B cell (primary cell): Measurements from ENCODE around the gene SLC39A8. TPM values are rescaled to one million over a fixed set of nuclear protein-coding genes. Genes with fewer than 3 reads are reported as not detected.

ENCODE experiments used
- ATAC-seq: fragments of 200-7000 bp; cut with Tn5 transposase; one replicate; pipeline ENCODE4 v1.10.0; 2021; ENCODE audit warnings: low read depth, mild to moderate bottlenecking, moderate number of reproducible peaks, moderate library complexity
- CTCF ChIA-PET: fragments of 350-600 bp; sonication (Branson Sonifier 250); formaldehyde crosslinking; loops from one replicate; lab custom pipeline; 2021; ENCODE audit warnings: antibody characterized with exemption, inconsistent platforms; lab: Charles Lee
- POLR2A ChIA-PET: fragments of 350-600 bp; sonication (Branson Sonifier 250); formaldehyde crosslinking; loops from one replicate; lab custom pipeline; 2021; ENCODE audit warnings: antibody characterized with exemption; lab: Charles Lee
- DNase-seq: peaks from one replicate; pipeline ENCODE4 v3.0.0; 2013
- H2AFZ ChIP-seq: 2 replicates; pipeline ENCODE4 v1.6.1; 2012; ENCODE audit warnings: mild to moderate bottlenecking, low read depth, low read length; ENCODE audit not compliant: insufficient read depth, poor library complexity, severe bottlenecking
- H3K27ac ChIP-seq, 2 donors: 1 replicate in 1 of 2; 2 replicates in 1 of 2; pipeline ENCODE4 v1.5.1; 2012 to 2013; ENCODE audit warnings: low read length in 2 of 2, mild to moderate bottlenecking in 2 of 2, moderate library complexity in 1 of 2
- H3K27me3 ChIP-seq, 4 experiments: fragments of 200-600 bp in 1 of 4; sonication (generic) in 1 of 4; replicated peaks in 1 of 4; 1 replicate in 2 of 4; 2 replicates in 2 of 4; pipeline versions ENCODE4 v1.6.1 to v1.7.0; 2013 to 2016; ENCODE audit warnings: low read length in 3 of 4, mild to moderate bottlenecking in 2 of 4, mixed read lengths in 1 of 4, moderate library complexity in 1 of 4; ENCODE audit not compliant: insufficient read depth in 4 of 4, control insufficient read depth in 3 of 4; ENCODE audit errors: control extremely low read depth in 1 of 4
- H3K36me3 ChIP-seq, 2 experiments: replicated peaks in 1 of 2; 1 replicate in 1 of 2; 2 replicates in 1 of 2; pipeline versions ENCODE4 v1.6.1 to v1.7.1; 2013; ENCODE audit warnings: low read length in 1 of 2; ENCODE audit not compliant: insufficient read depth in 2 of 2, control insufficient read depth in 1 of 2; ENCODE audit errors: control extremely low read depth in 1 of 2, extremely low read depth in 1 of 2
- H3K4me1 ChIP-seq, 2 donors: fragments of 200-600 bp in 1 of 2; sonication (generic) in 1 of 2; 1 replicate in 1 of 2; 2 replicates in 1 of 2; pipeline versions ENCODE4 v1.5.1 to v1.6.1; 2013 to 2017; ENCODE audit warnings: low read length in 2 of 2; ENCODE audit not compliant: control insufficient read depth in 2 of 2, insufficient read depth in 2 of 2
- H3K4me2 ChIP-seq: replicated peaks from 2 replicates; pipeline ENCODE3; 2012; ENCODE audit warnings: mild to moderate bottlenecking, low read depth, low read length; ENCODE audit not compliant: poor library complexity, severe bottlenecking
- H3K4me3 ChIP-seq, 5 experiments: fragments of 200-600 bp in 1 of 5; sonication (generic) in 1 of 5; 1 replicate in 3 of 5; 2 replicates in 2 of 5; pipeline versions ENCODE4 v1.5.1 to v1.7.0; 2011 to 2016; ENCODE audit warnings: low read length in 4 of 5, mild to moderate bottlenecking in 4 of 5, low read depth in 2 of 5, control low read depth in 1 of 5, moderate library complexity in 1 of 5; ENCODE audit not compliant: insufficient read depth in 1 of 5; ENCODE audit errors: control extremely low read depth in 1 of 5, extremely low read depth in 1 of 5
- H3K79me2 ChIP-seq: fragments of 200-600 bp; sonication (generic); one replicate; pipeline ENCODE4 v1.6.0; 2016; ENCODE audit warnings: low read length; ENCODE audit not compliant: control insufficient read depth, insufficient read depth
- H3K9ac ChIP-seq: fragments of 200-600 bp; sonication (generic); 2 replicates; pipeline ENCODE4 v1.6.1; 2017; ENCODE audit warnings: mild to moderate bottlenecking, low read length, moderate library complexity
- H3K9me3 ChIP-seq, 3 donors: one replicate each; pipeline versions ENCODE4 v1.6.1 to v1.7.1; 2013; ENCODE audit warnings: low read length in 2 of 3; ENCODE audit not compliant: control insufficient read depth in 2 of 3, insufficient read depth in 1 of 3; ENCODE audit errors: control extremely low read depth in 1 of 3
- H4K20me1 ChIP-seq: 2 replicates; pipeline ENCODE4 v1.6.0; 2012; ENCODE audit warnings: mild to moderate bottlenecking, low read length; ENCODE audit not compliant: insufficient read depth, control insufficient read depth, poor library complexity, severe bottlenecking
- H3K27ac Mint-ChIP-seq: one replicate; pipeline ENCODE4 v1.8.0; 2021; ENCODE audit warnings: mixed read lengths
- H3K27me3 Mint-ChIP-seq: one replicate; pipeline ENCODE4 v1.8.0; 2021; ENCODE audit warnings: mixed read lengths
- H3K4me1 Mint-ChIP-seq: one replicate; pipeline ENCODE4 v1.8.0; 2021; ENCODE audit warnings: mixed read lengths
- H3K4me3 Mint-ChIP-seq: one replicate; pipeline ENCODE4 v1.8.0; 2021; ENCODE audit warnings: mixed read lengths
- H3K9me3 Mint-ChIP-seq: one replicate; pipeline ENCODE4 v1.8.0; 2022; ENCODE audit warnings: mixed read lengths; ENCODE audit not compliant: insufficient read depth
- CTCF ChIP-seq: fragments of 200-600 bp; IDR thresholded peaks from one replicate; pipeline ENCODE4 v1.8.0; 2022; ENCODE audit warnings: antibody characterized with exemption, mild to moderate bottlenecking
- EZH2 ChIP-seq: IDR thresholded peaks from 2 replicates; pipeline ENCODE4 v1.6.1; 2012; ENCODE audit warnings: borderline replicate concordance, low read depth, mild to moderate bottlenecking, moderate library complexity, low read length; ENCODE audit not compliant: insufficient read depth, poor library complexity, severe bottlenecking
- WGBS: methylation state at CpG from one replicate; pipeline ENCODE4 v1.1.5; 2013; ENCODE audit warnings: missing lambda C conversion rate; ENCODE audit not compliant: insufficient coverage; 5-methylcytosine and 5-hydroxymethylcytosine counted together
- intact Hi-C: fragments of 100-400 bp; cut with micrococcal nuclease; formaldehyde crosslinking; loops from one replicate; pipeline ENCODE4 v1.10.0; 2022
- polyA plus RNA-seq: library from polyadenylated mRNA; depleted of rRNA; stranded (reverse); fragments of >200 nt; gene quantifications from 2 replicates; pipeline ENCODE4 v1.2.3, GENCODE V29; 2012
- total RNA-seq, 2 donors: library from RNA; stranded (reverse); fragments of 120-200 nt in 1 of 2; gene quantifications; 1 replicate in 1 of 2; 2 replicates in 1 of 2; pipeline versions ENCODE4 v1.2.3 to v1.2.4, GENCODE V29; 2013 to 2022

SLC39A8 gene
- total and polyA plus RNA-seq, 2 donors (not counting 1 experiment from before 2014, with no cell fraction given): 2.4 to 8.4 TPM

- Mint-ChIP-seq H3K27me3 (no peaks in the 10 kb centered on the region), H3K4me3 (no peak overlapping the region), H3K4me1 (no peaks in the 10 kb centered on the region), H3K27ac (no peak overlapping the region), H3K9me3 (no peaks in the 10 kb centered on the region)
- Histone ChIP-seq H3K4me2 (no peak overlapping the region), H3K9ac (no peak overlapping the region), H3K79me2 (no peaks in the 10 kb centered on the region), H4K20me1 (no peaks in the 10 kb centered on the region), H3K36me3 (no peaks in the 10 kb centered on the region), H3K27me3 (no peaks in the 10 kb centered on the region), H3K4me1 (no peaks in the 10 kb centered on the region), H3K4me3 (no peak overlapping the region), H3K9me3 (no peaks in the 10 kb centered on the region), H3K27ac (no peak overlapping the region), H2AFZ (no peak overlapping the region)
- ATAC-seq: no peak
- no peak for TF ChIP-seq CTCF
- no peak for TF ChIP-seq EZH2
- ChIA-PET POLR2A (no interaction called here), CTCF (interaction anchor here (0.5 to 1.5 kb wide), 3 partner anchors 9 to 1349 kb away, joined by 3 to 5 read pairs (median 4); no protein-coding TSS in a partner anchor)
- no peak for DNase-seq
- intact Hi-C loops: loop anchor here (5.0 to 10.0 kb wide), 2 partner anchors 1355 to 1837 kb away; no protein-coding TSS in a partner anchor
- no CpG with 5 or more reads among the region's 1 CpG for WGBS
Measured at GRCh38 chr4:102259702-102260101, 85.6 kb downstream of the SLC39A8 start.

GRCh38 chr4:102259081-102259480 lies 86.2 kb downstream of the SLC39A8 start:
- Mint-ChIP-seq H3K9me3 (no peaks in the 10 kb centered on the region), H3K4me1 (no peaks in the 10 kb centered on the region), H3K27ac (no peak overlapping the region), H3K27me3 (no peaks in the 10 kb centered on the region), H3K4me3 (no peak overlapping the region)
- H2AFZ ChIP-seq: no peak overlapping the region
- DNase-seq: no peak
- CTCF ChIA-PET: interaction anchor here (1.5 kb wide), 1 partner anchor 10 kb away, joined by 5 read pairs; no protein-coding TSS in a partner anchor
- no peak overlapping the region for H3K4me3 ChIP-seq
- POLR2A ChIA-PET: no interaction called here
- WGBS: no CpG with 5 or more reads among the region's 3 CpGs
- H3K79me2 ChIP-seq: no peaks in the 10 kb centered on the region
- H3K9ac ChIP-seq: no peak overlapping the region
- no peak overlapping the region for H3K4me2 ChIP-seq
- no peaks in the 10 kb centered on the region for H3K36me3 ChIP-seq
- no peak overlapping the region for H3K27ac ChIP-seq
- ATAC-seq: no peak
- intact Hi-C loops: no loop called here
- H4K20me1 ChIP-seq: no peaks in the 10 kb centered on the region
- H3K9me3 ChIP-seq: no peaks in the 10 kb centered on the region
- no peak for TF ChIP-seq EZH2
- TF ChIP-seq CTCF: no peak
- H3K4me1 ChIP-seq: no peaks in the 10 kb centered on the region
- no peaks in the 10 kb centered on the region for H3K27me3 ChIP-seq
